ENCODE results near the gene RGS19. TPM values are rescaled to one million over a fixed set of nuclear protein-coding genes. Genes with fewer than 3 reads are reported as not detected.

RGS19 gene
- total RNA-seq, 1 experiment from 2014 or later = 12.8 TPM

- Mint-ChIP-seq H3K36me3 (ENCODE audit: insufficient read depth in 1 of 3, low read depth in 3 of 3) (peaks cover 0 to under 1% (median 0%) of the 10 kb centered on the region in 3 experiments; a peak in 2 of 7 replicates), H3K9me3 (peaks cover under 1 to 2% of the 10 kb centered on the region in 2 experiments; a peak in 2 of 5 replicates), H3K4me1 (peaks cover 22 to 28% of the 10 kb centered on the region in 2 experiments), H3K27me3 (ENCODE audit: low read depth) (peaks cover 77% of the 10 kb centered on the region), H3K27ac (no peak overlapping the region), H3K4me3 (peak overlapping the region in 1 of 2 experiments; percentile 46; a peak in 1 of 5 replicates)
- no peaks in the 10 kb centered on the region for H4K20me1 ChIP-seq (ENCODE audit: control insufficient read depth, insufficient read depth, insufficient read length)
- no peak overlapping the region for H3K56ac ChIP-seq (ENCODE audit: insufficient read length, low read depth, low read length)
- TF ChIP-seq, protein P1, sequence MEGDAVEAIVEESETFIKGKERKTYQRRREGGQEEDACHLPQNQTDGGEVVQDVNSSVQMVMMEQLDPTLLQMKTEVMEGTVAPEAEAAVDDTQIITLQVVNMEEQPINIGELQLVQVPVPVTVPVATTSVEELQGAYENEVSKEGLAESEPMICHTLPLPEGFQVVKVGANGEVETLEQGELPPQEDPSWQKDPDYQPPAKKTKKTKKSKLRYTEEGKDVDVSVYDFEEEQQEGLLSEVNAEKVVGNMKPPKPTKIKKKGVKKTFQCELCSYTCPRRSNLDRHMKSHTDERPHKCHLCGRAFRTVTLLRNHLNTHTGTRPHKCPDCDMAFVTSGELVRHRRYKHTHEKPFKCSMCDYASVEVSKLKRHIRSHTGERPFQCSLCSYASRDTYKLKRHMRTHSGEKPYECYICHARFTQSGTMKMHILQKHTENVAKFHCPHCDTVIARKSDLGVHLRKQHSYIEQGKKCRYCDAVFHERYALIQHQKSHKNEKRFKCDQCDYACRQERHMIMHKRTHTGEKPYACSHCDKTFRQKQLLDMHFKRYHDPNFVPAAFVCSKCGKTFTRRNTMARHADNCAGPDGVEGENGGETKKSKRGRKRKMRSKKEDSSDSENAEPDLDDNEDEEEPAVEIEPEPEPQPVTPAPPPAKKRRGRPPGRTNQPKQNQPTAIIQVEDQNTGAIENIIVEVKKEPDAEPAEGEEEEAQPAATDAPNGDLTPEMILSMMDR (conservative IDR thresholded peaks at IDR 0.05) = no peak
- H3K4me1 ChIP-seq (ENCODE audit: insufficient read depth, low read length) = peaks cover 5% of the 10 kb centered on the region; the same call in 1 of the 2 replicates
- no peak overlapping the region for H4K5ac ChIP-seq (ENCODE audit: insufficient read length, low read depth, low read length)
- H3K9ac ChIP-seq (ENCODE audit: extremely low read depth, insufficient read length, low read length) = no peak overlapping the region
- H3K14ac ChIP-seq (ENCODE audit: insufficient read depth, low read length) = no peak overlapping the region
- no peak overlapping the region for H3K23ac ChIP-seq (ENCODE audit: insufficient read length, low read depth, low read length)
- H3T11ph ChIP-seq (ENCODE audit: low read length) = no peak overlapping the region
- H3K18ac ChIP-seq (ENCODE audit: insufficient read length, low read depth, low read length) = no peak overlapping the region
- H2BK15ac ChIP-seq (ENCODE audit: low read depth, low read length) = no peak overlapping the region
- H3K79me2 ChIP-seq (ENCODE audit: insufficient read depth, low read length) = no peaks in the 10 kb centered on the region
- no peak overlapping the region for H4K8ac ChIP-seq (replicated peaks; ENCODE audit: insufficient read length, low read depth, low read length)
- no peaks in the 10 kb centered on the region for H3K9me3 ChIP-seq (ENCODE audit: control insufficient read depth, low read depth, low read length)
- no peak overlapping the region for H2AFZ ChIP-seq (ENCODE audit: low read length)
- H3K27ac ChIP-seq (ENCODE audit: insufficient read length, low read depth, low read length) = no peak overlapping the region
- H2BK12ac ChIP-seq (ENCODE audit: insufficient read length, low read depth, low read length) = no peak overlapping the region
- no peak overlapping the region for H2BK120ac ChIP-seq (ENCODE audit: low read depth, low read length, poor library complexity, severe bottlenecking)
- no CpG with 5 or more reads among the region's 11 CpGs for WGBS (ENCODE audit: extremely low coverage, insufficient read length, low lambda C conversion rate)
- no peak overlapping the region for H4K91ac ChIP-seq (ENCODE audit: insufficient read length, low read depth, low read length)
- DNase-seq = no peak
- H3K4ac ChIP-seq (ENCODE audit: low read depth, low read length) = no peak overlapping the region
- peaks cover 21% of the 10 kb centered on the region; the same call in 1 of the 2 replicates for H3K27me3 ChIP-seq (ENCODE audit: insufficient read depth, low read length)
- H3K4me2 ChIP-seq (ENCODE audit: insufficient read depth, insufficient read length, low read length) = peak overlapping the region; percentile 65
- H2BK20ac ChIP-seq (ENCODE audit: low read depth, low read length, poor library complexity, severe bottlenecking) = no peak overlapping the region
- H2AK5ac ChIP-seq (ENCODE audit: insufficient read length, low read length) = no peak overlapping the region
- no peak overlapping the region for H2BK5ac ChIP-seq (ENCODE audit: insufficient read length, low read length)
- no peaks in the 10 kb centered on the region for H3K79me1 ChIP-seq (ENCODE audit: insufficient read depth, low read depth, low read length, poor library complexity, severe bottlenecking)
- peaks cover 14% of the 10 kb centered on the region for H3K23me2 ChIP-seq (ENCODE audit: insufficient read length, low read depth, low read length, poor library complexity, severe bottlenecking)
These were observed 37.6 kb downstream of the RGS19 start for GRCh38 chr20:64041781-64042053.

All from H9 (cell line).